Endothelial cell of umbilical vein (primary cell): ENCODE measurements around the gene KARS1. TPM values are rescaled to one million over a fixed set of nuclear protein-coding genes. Genes with fewer than 3 reads are reported as not detected.
A peak's percentile ranks its signal among the peaks of the same experiment; 100 is the strongest.

Experiments
- BruUV-seq: library from RNA; stranded (reverse); fragments of 400-500 nt; replicated peaks from 2 replicates; lab custom pipeline; 2021; lab: Mats Ljungman, UMichigan
- CTCF ChIA-PET: fragments of 300-600, 350-600 bp; sonication (Branson Sonifier 250); formaldehyde crosslinking; loops from one replicate; lab custom pipeline; 2021; ENCODE audit warnings: antibody characterized with exemption, inconsistent platforms; lab: Charles Lee
- POLR2A ChIA-PET: fragments of 300-600, 350-600 bp; sonication (Branson Sonifier 250); formaldehyde crosslinking; loops from one replicate; lab custom pipeline; 2021; ENCODE audit warnings: antibody characterized with exemption, inconsistent platforms; lab: Charles Lee
- DNase-seq: peaks from one replicate; pipeline ENCODE4 v3.0.0-alpha.2; 2011; ENCODE audit warnings: low read depth, low spot score
- FAIRE-seq: peaks from 2 replicates; lab custom pipeline; 2011; peaks lifted over from hg19 to GRCh38; lab: Jason Lieb, UNC
- H2AFZ ChIP-seq: 2 replicates; pipeline ENCODE4 v1.6.0; 2012; ENCODE audit warnings: low read depth, low read length, control low read depth, inconsistent platforms
- H3K27ac ChIP-seq: 2 replicates; pipeline ENCODE4 v1.5.1; 2011; ENCODE audit warnings: low read depth, mild to moderate bottlenecking, control low read depth, low read length, moderate library complexity; ENCODE audit not compliant: insufficient read depth
- H3K27me3 ChIP-seq, 2 experiments: 2 replicates each; pipeline versions ENCODE4 v1.6.0 to v1.6.1; 2011; ENCODE audit warnings: low read length in 2 of 2, mixed read lengths in 1 of 2; ENCODE audit not compliant: control insufficient read depth in 2 of 2, insufficient read depth in 2 of 2
- H3K36me3 ChIP-seq, 2 experiments: 2 replicates in 1 of 2; 3 replicates in 1 of 2; pipeline ENCODE4 v1.5.1; 2011; ENCODE audit warnings: low read length in 2 of 2, mild to moderate bottlenecking in 1 of 2, moderate library complexity in 1 of 2; ENCODE audit not compliant: control insufficient read depth in 2 of 2, insufficient read depth in 2 of 2; ENCODE audit errors: extremely low read depth in 1 of 2
- H3K4me1 ChIP-seq: 3 replicates; pipeline ENCODE4 v1.5.1; 2011; ENCODE audit warnings: mild to moderate bottlenecking, low read length; ENCODE audit not compliant: control insufficient read depth, insufficient read depth; ENCODE audit errors: extremely low read depth
- H3K4me2 ChIP-seq: 2 replicates; pipeline ENCODE4 v1.6.1; 2011; ENCODE audit warnings: low read length, control low read depth, mixed read lengths; ENCODE audit not compliant: insufficient read depth
- H3K4me3 ChIP-seq, 3 experiments: fragments of 200-600 bp in 1 of 3; sonication (generic), shearing (Covaris generic) in 1 of 3; replicated peaks in 1 of 3; 2 replicates each; pipeline ENCODE4 v1.5.1; 2011 to 2016; ENCODE audit warnings: control low read depth in 3 of 3, low read length in 3 of 3, mild to moderate bottlenecking in 2 of 3, inconsistent platforms in 1 of 3, low read depth in 1 of 3, moderate library complexity in 1 of 3; ENCODE audit not compliant: insufficient read depth in 1 of 3
- H3K79me2 ChIP-seq: 2 replicates; pipeline ENCODE4 v1.6.0; 2012; ENCODE audit warnings: low read length, inconsistent platforms; ENCODE audit not compliant: control insufficient read depth, insufficient read depth
- H3K9ac ChIP-seq: replicated peaks from 2 replicates; pipeline ENCODE3; 2011; ENCODE audit warnings: low read length, control low read depth; ENCODE audit not compliant: insufficient read depth; ENCODE audit errors: extremely low read depth
- H3K9me1 ChIP-seq: replicated peaks from 3 replicates; pipeline ENCODE4 v1.6.0; 2011; ENCODE audit warnings: mild to moderate bottlenecking, low read length; ENCODE audit not compliant: control insufficient read depth, insufficient read depth; ENCODE audit errors: extremely low read depth
- H3K9me3 ChIP-seq: replicated peaks from 2 replicates; pipeline ENCODE4 v1.5.1; 2012; ENCODE audit warnings: low read length, inconsistent platforms; ENCODE audit not compliant: control insufficient read depth, insufficient read depth
- H4K20me1 ChIP-seq: replicated peaks from 2 replicates; pipeline ENCODE3; 2011; ENCODE audit warnings: mild to moderate bottlenecking, low read length; ENCODE audit not compliant: control insufficient read depth, insufficient read depth; ENCODE audit errors: extremely low read depth
- CTCF ChIP-seq, 2 donors: IDR thresholded peaks; 1 replicate in 1 of 2; 2 replicates in 1 of 2; pipeline ENCODE4 v1.5.1; 2011; ENCODE audit warnings: low read length in 2 of 2, mild to moderate bottlenecking in 2 of 2, moderate library complexity in 2 of 2, control low read depth in 1 of 2, inconsistent platforms in 1 of 2, low read depth in 1 of 2; ENCODE audit not compliant: insufficient read depth in 1 of 2; ENCODE audit errors: extremely low read depth in 1 of 2
- EZH2 ChIP-seq: IDR thresholded peaks from 2 replicates; pipeline ENCODE4 v1.6.1; 2012; ENCODE audit warnings: borderline replicate concordance, low read depth, mild to moderate bottlenecking, moderate library complexity, low read length, inconsistent platforms; ENCODE audit not compliant: severe bottlenecking
- FOS ChIP-seq: IDR thresholded peaks from 2 replicates; pipeline ENCODE4 v1.6.1; 2011; ENCODE audit warnings: mild to moderate bottlenecking, low read length, moderate library complexity, borderline replicate concordance; ENCODE audit not compliant: insufficient read depth
- GATA2 ChIP-seq: IDR thresholded peaks from 2 replicates; pipeline ENCODE4 v1.7.0; 2011; ENCODE audit warnings: low read depth, mild to moderate bottlenecking, moderate library complexity, mixed read lengths, low read length; ENCODE audit not compliant: insufficient read length, insufficient read depth
- JUN ChIP-seq: IDR thresholded peaks from 2 replicates; pipeline ENCODE4 v1.6.1; 2011; ENCODE audit warnings: borderline replicate concordance, low read depth; ENCODE audit not compliant: insufficient read length, insufficient read depth
- MAX ChIP-seq: IDR thresholded peaks from 2 replicates; pipeline ENCODE4 v1.6.1; 2011; ENCODE audit not compliant: insufficient read depth, insufficient read length
- MYC ChIP-seq: IDR thresholded peaks from one replicate; pipeline ENCODE4 v1.6.1; 2011; ENCODE audit warnings: mild to moderate bottlenecking, low read depth, low read length
- POLR2A ChIP-seq: IDR thresholded peaks from 2 replicates; pipeline ENCODE4 v1.6.1; 2012; ENCODE audit warnings: low read depth, mild to moderate bottlenecking, control low read depth, low read length
- POLR2AphosphoS5 ChIP-seq: IDR thresholded peaks from 2 replicates; pipeline ENCODE4 v1.6.1; 2012; ENCODE audit warnings: low read depth, mild to moderate bottlenecking, control low read depth, low read length, moderate library complexity; ENCODE audit not compliant: insufficient read depth
- dilution Hi-C: fragments of 300-500 bp; cut with MboI; formaldehyde crosslinking; loops from one replicate; pipeline ENCODE4 v1.15.0; 2019; ENCODE audit warnings: low sequenced_read_pairs; ENCODE audit not compliant: extremely low pct_ligation_motif_present
- intact Hi-C: fragments of 100-400 bp; cut with micrococcal nuclease; formaldehyde crosslinking; loops from one replicate; pipeline ENCODE4 v1.10.0; 2022
- polyA plus RNA-seq, 4 experiments: library from polyadenylated mRNA; depleted of rRNA in 3 of 4; stranded (reverse) in 3 of 4; unstranded in 1 of 4; fragments of >200 nt; gene quantifications; 2 replicates each; pipeline versions ENCODE4 v1.2.1 to v1.2.3, GENCODE V29; 2011 to 2012; ENCODE audit warnings: missing spikeins in 1 of 4
- total RNA-seq: library from RNA; stranded (reverse); gene quantifications from 2 replicates; pipeline ENCODE4 v1.2.3, GENCODE V29; 2021

Gene KARS1
- total and polyA plus RNA-seq, 2 donors (not counting 3 experiments of a cell fraction or from before 2014, with no cell fraction given), result 83.3 to 146 TPM

- no peak overlapping the region for H3K4me3 ChIP-seq
- intact Hi-C loops (no loop called here), dilution Hi-C loops (no loop called here)
- H3K27me3 ChIP-seq, result no peaks in the 10 kb centered on the region
- DNase-seq (no peak), FAIRE-seq (peak; percentile 40)
- H3K79me2 ChIP-seq, result no peaks in the 10 kb centered on the region
- no peak overlapping the region for H3K9ac ChIP-seq
- CTCF ChIA-PET, result no interaction called here
- no peak overlapping the region for H3K27ac ChIP-seq
- TF ChIP-seq MAX (no peak), JUN (no peak), POLR2AphosphoS5 (no peak), MYC (no peak), GATA2 (no peak)
- peaks cover 33 to 40% of the 10 kb centered on the region in 2 experiments for H3K36me3 ChIP-seq
- no peak overlapping the region for H3K4me2 ChIP-seq
- H2AFZ ChIP-seq, result no peak overlapping the region
- no peaks in the 10 kb centered on the region for H4K20me1 ChIP-seq
- no TSS peak for BruUV-seq
- no peaks in the 10 kb centered on the region for H3K9me3 ChIP-seq
- POLR2A ChIA-PET, result no interaction called here
- peaks cover 23% of the 10 kb centered on the region for H3K4me1 ChIP-seq
- H3K9me1 ChIP-seq, result no peaks in the 10 kb centered on the region
Measured at GRCh38 chr16:75629132-75629531, 18.3 kb downstream of the KARS1 start.

GRCh38 chr16:75628351-75628750 lies 19.1 kb downstream of the KARS1 start:
- Histone ChIP-seq H3K4me3 (no peak overlapping the region), H3K9ac (no peak overlapping the region), H3K9me3 (no peaks in the 10 kb centered on the region), H3K27ac (peak overlapping the region; percentile 48), H3K4me1 (peaks cover 23% of the 10 kb centered on the region), H3K79me2 (no peaks in the 10 kb centered on the region), H3K9me1 (no peaks in the 10 kb centered on the region), H3K27me3 (no peaks in the 10 kb centered on the region), H3K36me3 (peaks cover 31 to 34% of the 10 kb centered on the region in 2 experiments), H2AFZ (no peak overlapping the region), H3K4me2 (peak overlapping the region; percentile 70), H4K20me1 (no peaks in the 10 kb centered on the region)
- TF ChIP-seq POLR2A (no peak), CTCF (IDR thresholded peaks at IDR 0.05; ENCODE audit: extremely low read depth in 1 of 2, insufficient read depth in 1 of 2, low read depth in 1 of 2, low read length in 2 of 2) (no peak), FOS (no peak), MAX (no peak), EZH2 (no peak), POLR2AphosphoS5 (no peak), GATA2 (no peak), JUN (no peak), MYC (no peak)
- CTCF ChIA-PET, result interaction anchor here (1.0 kb wide), 1 partner anchor 13 kb away, joined by 3 read pairs; no protein-coding TSS in a partner anchor
- DNase-seq (peak; percentile 30), FAIRE-seq (no peak)
- dilution Hi-C loops (no loop called here), intact Hi-C loops (loop anchor here (1.0 kb wide), 1 partner anchor 19 kb away; the partner anchor contains the start of genes KARS1 and TERF2IP)
- no TSS peak for BruUV-seq
- POLR2A ChIA-PET, result interaction anchor here (1.0 kb wide), 1 partner anchor 19 kb away, joined by 4 read pairs; the partner anchor contains the start of genes KARS1 and TERF2IP
